ENCODE data around the gene RYR2.

DNA sequence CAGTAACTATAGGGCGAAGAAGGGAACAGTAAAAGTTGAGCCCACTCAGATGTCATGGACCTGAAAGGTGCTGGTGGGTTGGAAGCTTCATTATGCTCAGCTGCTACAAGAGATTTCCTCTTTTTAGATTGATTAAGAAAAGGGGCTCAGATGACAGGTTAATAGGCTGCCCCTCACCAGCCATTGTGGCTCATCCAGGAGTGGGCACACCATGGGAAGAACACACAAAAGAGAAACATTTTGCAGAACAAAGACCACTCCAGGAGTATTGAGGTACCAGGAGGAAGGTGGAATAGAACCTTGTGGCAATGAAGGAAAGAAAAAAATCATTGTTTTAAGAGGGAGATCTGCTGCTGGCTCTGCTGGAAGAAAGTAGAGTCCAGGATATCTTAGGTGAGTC lies 205.5 kb downstream of the RYR2 start:
- TF ChIP-seq FOSL1 (IDR thresholded peaks at IDR 0.05; ENCODE audit: insufficient read depth, low read depth, low read length), result no peak
- TF ChIP-seq, protein P1, sequence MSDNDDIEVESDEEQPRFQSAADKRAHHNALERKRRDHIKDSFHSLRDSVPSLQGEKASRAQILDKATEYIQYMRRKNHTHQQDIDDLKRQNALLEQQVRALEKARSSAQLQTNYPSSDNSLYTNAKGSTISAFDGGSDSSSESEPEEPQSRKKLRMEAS (IDR thresholded peaks at IDR 0.05), result no peak
- TF ChIP-seq POLR2A (IDR thresholded peaks at IDR 0.05; ENCODE audit: control extremely low read depth in 1 of 2, low read depth in 2 of 2, low read length in 2 of 2), result no peak
- TF ChIP-seq, protein P2, sequence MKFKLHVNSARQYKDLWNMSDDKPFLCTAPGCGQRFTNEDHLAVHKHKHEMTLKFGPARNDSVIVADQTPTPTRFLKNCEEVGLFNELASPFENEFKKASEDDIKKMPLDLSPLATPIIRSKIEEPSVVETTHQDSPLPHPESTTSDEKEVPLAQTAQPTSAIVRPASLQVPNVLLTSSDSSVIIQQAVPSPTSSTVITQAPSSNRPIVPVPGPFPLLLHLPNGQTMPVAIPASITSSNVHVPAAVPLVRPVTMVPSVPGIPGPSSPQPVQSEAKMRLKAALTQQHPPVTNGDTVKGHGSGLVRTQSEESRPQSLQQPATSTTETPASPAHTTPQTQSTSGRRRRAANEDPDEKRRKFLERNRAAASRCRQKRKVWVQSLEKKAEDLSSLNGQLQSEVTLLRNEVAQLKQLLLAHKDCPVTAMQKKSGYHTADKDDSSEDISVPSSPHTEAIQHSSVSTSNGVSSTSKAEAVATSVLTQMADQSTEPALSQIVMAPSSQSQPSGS (IDR thresholded peaks at IDR 0.05; ENCODE audit: low read length), result no peak
- no peak for TF ChIP-seq EP300 (IDR thresholded peaks at IDR 0.05; ENCODE audit: borderline replicate concordance in 1 of 2, low read depth in 2 of 2, low read length in 2 of 2)
- TF ChIP-seq CHD2 (IDR thresholded peaks at IDR 0.05; ENCODE audit: low read length), result no peak
- no peak for TF ChIP-seq JUND (IDR thresholded peaks at IDR 0.05; ENCODE audit: low read length)
- no peak for TF ChIP-seq ASH2L (IDR thresholded peaks at IDR 0.05; ENCODE audit: low read length)
- TF ChIP-seq POLR2AphosphoS5 (IDR thresholded peaks at IDR 0.05; ENCODE audit: low read depth, low read length), result no peak
- no peak for TF ChIP-seq TAF1 (IDR thresholded peaks at IDR 0.05; ENCODE audit: low read depth, low read length)
- TF ChIP-seq, protein P3, sequence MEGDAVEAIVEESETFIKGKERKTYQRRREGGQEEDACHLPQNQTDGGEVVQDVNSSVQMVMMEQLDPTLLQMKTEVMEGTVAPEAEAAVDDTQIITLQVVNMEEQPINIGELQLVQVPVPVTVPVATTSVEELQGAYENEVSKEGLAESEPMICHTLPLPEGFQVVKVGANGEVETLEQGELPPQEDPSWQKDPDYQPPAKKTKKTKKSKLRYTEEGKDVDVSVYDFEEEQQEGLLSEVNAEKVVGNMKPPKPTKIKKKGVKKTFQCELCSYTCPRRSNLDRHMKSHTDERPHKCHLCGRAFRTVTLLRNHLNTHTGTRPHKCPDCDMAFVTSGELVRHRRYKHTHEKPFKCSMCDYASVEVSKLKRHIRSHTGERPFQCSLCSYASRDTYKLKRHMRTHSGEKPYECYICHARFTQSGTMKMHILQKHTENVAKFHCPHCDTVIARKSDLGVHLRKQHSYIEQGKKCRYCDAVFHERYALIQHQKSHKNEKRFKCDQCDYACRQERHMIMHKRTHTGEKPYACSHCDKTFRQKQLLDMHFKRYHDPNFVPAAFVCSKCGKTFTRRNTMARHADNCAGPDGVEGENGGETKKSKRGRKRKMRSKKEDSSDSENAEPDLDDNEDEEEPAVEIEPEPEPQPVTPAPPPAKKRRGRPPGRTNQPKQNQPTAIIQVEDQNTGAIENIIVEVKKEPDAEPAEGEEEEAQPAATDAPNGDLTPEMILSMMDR (IDR thresholded peaks at IDR 0.05; ENCODE audit: control extremely low read depth in 1 of 3, insufficient read depth in 1 of 3, low read depth in 1 of 3, low read length in 3 of 3), result no peak
- no peak for TF ChIP-seq EGR1 (IDR thresholded peaks at IDR 0.05; ENCODE audit: borderline replicate concordance, low read depth, low read length)
- TF ChIP-seq MAFK (IDR thresholded peaks at IDR 0.05; ENCODE audit: low read depth, low read length), result no peak
- no peak for TF ChIP-seq EZH2 (IDR thresholded peaks at IDR 0.05; ENCODE audit: low read depth, low read length, severe bottlenecking)
